LNCAP (cell line): ENCODE results near the gene SP9.

Source experiments
- CTCF ChIP-seq: fragments of 450-650 bp; IDR thresholded peaks from 2 replicates; pipeline ENCODE4 v1.5.1; 2017; ENCODE audit warnings: mild to moderate bottlenecking

Gene SP9

GRCh38 chr2:174334781-174335251, at the start of gene SP9:
Gene SP9 (plus strand): TSS chr2:174334954. CDS start chr2:174335093, 139 bp downstream.
- TF ChIP-seq CTCF, result no peak

- TF ChIP-seq CTCF, result no peak
These were observed 48.6 kb upstream of the SP9 start for GRCh38 chr2:174286172-174286571.

GRCh38 chr2:174292908-174293307, 41.8 kb upstream of the SP9 start:
- TF ChIP-seq CTCF, result no peak

- TF ChIP-seq CTCF, result no peak
These were observed 34.6 kb upstream of the SP9 start for GRCh38 chr2:174300114-174300513.

- no peak for TF ChIP-seq CTCF
These were observed 22.0 kb upstream of the SP9 start for GRCh38 chr2:174312581-174313234.

GRCh38 chr2:174322149-174322548, 12.6 kb upstream of the SP9 start:
- TF ChIP-seq CTCF, result no peak

- TF ChIP-seq CTCF, result no peak
These were observed 12.0 kb upstream of the SP9 start for GRCh38 chr2:174322746-174323145.

- no peak for TF ChIP-seq CTCF
These were observed 10.2 kb upstream of the SP9 start for GRCh38 chr2:174324530-174324929.
